Brain microvascular endothelial cell (primary cell): ENCODE data around the gene WASL.

Source experiments
- DNase-seq: peaks from one replicate; pipeline ENCODE4 v3.0.0-alpha.2; 2020
- H3K27ac ChIP-seq: fragments of 250-450 bp; sonication (Bioruptor Pico); 2 replicates; pipeline ENCODE4 v1.5.1; 2020; ENCODE audit warnings: mild to moderate bottlenecking, moderate library complexity
- H3K27me3 ChIP-seq: fragments of 250-450 bp; sonication (Bioruptor Pico); replicated peaks from 2 replicates; pipeline ENCODE4 v1.5.1; 2020; ENCODE audit warnings: mild to moderate bottlenecking
- H3K36me3 ChIP-seq: fragments of 250-450 bp; sonication (Bioruptor Pico); replicated peaks from 2 replicates; pipeline ENCODE4 v1.5.1; 2020; ENCODE audit warnings: mild to moderate bottlenecking
- H3K4me3 ChIP-seq: 2 replicates; pipeline ENCODE4 v1.5.1; 2011; ENCODE audit warnings: low read depth, mild to moderate bottlenecking, control low read depth, low read length, moderate library complexity
- CTCF ChIP-seq: IDR thresholded peaks from 2 replicates; pipeline ENCODE4 v1.5.1; 2011; ENCODE audit warnings: low read depth, mild to moderate bottlenecking, moderate library complexity, low read length, control low read depth, inconsistent platforms; ENCODE audit errors: missing control alignments
- in situ Hi-C: cut with HindIII; loops from 2 replicates; pipeline ENCODE4 v1.10.0; 2017; ENCODE audit warnings: low sequenced_read_pairs, low pct_ligation_motif_present

The WASL gene

GRCh38 chr7:123763191-123763661, 14.4 kb upstream of the WASL start:
- no peak for TF ChIP-seq CTCF
- DNase-seq = no peak
- Histone ChIP-seq H3K36me3 (no peaks in the 10 kb centered on the region), H3K27ac (no peak overlapping the region), H3K27me3 (no peaks in the 10 kb centered on the region), H3K4me3 (no peak overlapping the region)
- in situ Hi-C loops = no loop called here

- Histone ChIP-seq H3K27me3 (no peaks in the 10 kb centered on the region), H3K4me3 (no peak overlapping the region), H3K36me3 (no peaks in the 10 kb centered on the region), H3K27ac (no peak overlapping the region)
- TF ChIP-seq CTCF = no peak
- in situ Hi-C loops = no loop called here
- DNase-seq = no peak
Measured at GRCh38 chr7:123761729-123762128, 12.9 kb upstream of the WASL start.

GRCh38 chr7:123757095-123757494, 8.3 kb upstream of the WASL start:
- no peak for TF ChIP-seq CTCF
- no peak for DNase-seq
- H3K4me3 ChIP-seq = no peak overlapping the region
- in situ Hi-C loops = no loop called here
- H3K27me3 ChIP-seq = no peaks in the 10 kb centered on the region
- H3K36me3 ChIP-seq = no peaks in the 10 kb centered on the region
- no peak overlapping the region for H3K27ac ChIP-seq

DNA sequence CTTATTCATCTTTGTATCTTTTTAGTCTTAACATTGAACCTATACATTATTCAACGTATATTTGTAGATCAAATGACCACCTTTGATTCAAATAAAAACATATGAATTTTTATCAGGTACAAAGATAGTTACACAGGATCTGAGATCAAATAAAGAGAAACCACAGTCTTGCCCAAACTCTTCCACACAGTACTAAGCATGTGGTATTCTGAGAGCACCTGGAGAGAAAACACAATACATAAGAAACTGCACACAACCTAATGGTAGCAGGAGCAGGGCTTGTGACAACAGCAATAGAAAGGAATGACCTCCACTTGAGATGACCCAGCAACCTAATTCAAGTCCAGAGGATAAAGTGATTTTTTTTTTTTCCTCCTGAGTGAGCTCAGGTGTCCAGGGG, 6.5 kb upstream of the WASL start:
- Histone ChIP-seq H3K27ac (no peak overlapping the region), H3K27me3 (no peaks in the 10 kb centered on the region), H3K36me3 (no peaks in the 10 kb centered on the region), H3K4me3 (no peak overlapping the region)
- no peak for TF ChIP-seq CTCF
- DNase-seq = no peak
- in situ Hi-C loops = no loop called here

DNA sequence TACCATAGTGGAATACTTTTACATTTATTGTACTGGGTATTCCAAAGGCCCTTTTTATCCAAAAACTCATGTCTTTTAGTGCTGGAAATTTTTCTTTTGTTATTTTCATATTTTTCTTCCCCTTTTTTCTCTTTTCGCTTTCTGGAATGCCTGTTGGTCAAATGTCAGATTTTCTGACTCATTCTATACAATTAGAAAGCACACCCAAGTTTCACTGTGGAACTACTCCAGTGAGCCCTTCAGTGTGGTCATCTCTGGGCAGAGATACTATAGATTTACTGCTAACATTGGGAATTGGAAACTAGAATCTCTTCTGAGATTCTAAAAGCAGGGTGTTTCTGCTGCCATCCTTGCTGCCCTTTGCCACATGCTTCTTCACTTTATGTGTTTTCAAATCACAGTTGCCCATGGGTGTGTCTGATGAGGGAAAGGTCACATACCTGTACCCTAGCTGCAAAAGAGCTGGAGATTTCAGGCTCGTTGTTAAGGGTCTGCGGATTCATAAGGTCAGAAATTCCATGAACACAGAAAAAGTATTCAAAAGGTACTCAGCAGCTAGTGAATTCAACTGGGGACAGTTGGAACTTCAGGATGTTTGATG, 5.6 kb upstream of the WASL start:
- TF ChIP-seq CTCF = no peak
- Histone ChIP-seq H3K27ac (no peak overlapping the region), H3K27me3 (no peaks in the 10 kb centered on the region), H3K36me3 (no peaks in the 10 kb centered on the region), H3K4me3 (no peak overlapping the region)
- in situ Hi-C loops = no loop called here
- no peak for DNase-seq

GRCh38 chr7:123752534-123752933, 3.7 kb upstream of the WASL start:
- H3K4me3 ChIP-seq = no peak overlapping the region
- no peak for DNase-seq
- H3K36me3 ChIP-seq = no peaks in the 10 kb centered on the region
- no peak overlapping the region for H3K27ac ChIP-seq
- no peaks in the 10 kb centered on the region for H3K27me3 ChIP-seq
- in situ Hi-C loops = no loop called here
- no peak for TF ChIP-seq CTCF
